ENCODE data around the gene PINLYP.

DNA sequence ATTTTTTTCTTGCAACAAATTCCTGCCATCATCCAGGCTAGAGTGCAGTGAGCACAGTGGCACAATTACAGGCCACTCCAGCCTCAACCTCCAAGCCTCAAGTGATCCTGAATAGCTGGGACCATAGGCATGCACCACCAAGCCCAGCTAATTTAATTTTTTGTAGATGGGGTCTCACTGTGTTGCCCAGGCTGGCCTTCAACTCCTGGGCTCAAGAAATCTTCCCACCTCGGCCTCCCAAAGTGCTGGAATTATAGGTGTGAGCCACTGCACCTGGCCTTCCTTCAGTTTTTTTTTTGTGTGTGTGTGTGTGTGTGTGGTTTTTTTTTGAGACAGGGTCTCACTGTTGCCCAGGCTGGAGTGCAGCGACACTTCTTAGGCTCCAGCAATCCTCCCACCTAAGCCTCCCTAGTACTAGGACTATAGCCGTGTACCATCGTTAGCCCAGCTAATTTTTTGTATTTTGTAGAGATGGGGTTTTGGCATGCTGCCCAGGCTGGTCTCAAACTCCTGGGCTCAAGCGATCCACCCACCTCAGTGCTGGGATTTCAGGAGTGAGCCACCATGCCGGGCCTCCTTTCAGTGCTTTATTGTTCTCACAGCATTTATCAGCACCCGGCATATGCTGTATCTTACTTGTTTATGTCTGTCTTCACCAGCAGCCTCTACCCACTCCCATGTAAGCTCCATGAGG, 30.4 kb downstream of the PINLYP start:
- TF ChIP-seq EZH2 (IDR thresholded peaks at IDR 0.05; ENCODE audit: low read depth, unreplicated experiment) (no peak), JUNB (IDR thresholded peaks at IDR 0.05; ENCODE audit: unreplicated experiment) (no peak)
- TF ChIP-seq, protein P1, sequence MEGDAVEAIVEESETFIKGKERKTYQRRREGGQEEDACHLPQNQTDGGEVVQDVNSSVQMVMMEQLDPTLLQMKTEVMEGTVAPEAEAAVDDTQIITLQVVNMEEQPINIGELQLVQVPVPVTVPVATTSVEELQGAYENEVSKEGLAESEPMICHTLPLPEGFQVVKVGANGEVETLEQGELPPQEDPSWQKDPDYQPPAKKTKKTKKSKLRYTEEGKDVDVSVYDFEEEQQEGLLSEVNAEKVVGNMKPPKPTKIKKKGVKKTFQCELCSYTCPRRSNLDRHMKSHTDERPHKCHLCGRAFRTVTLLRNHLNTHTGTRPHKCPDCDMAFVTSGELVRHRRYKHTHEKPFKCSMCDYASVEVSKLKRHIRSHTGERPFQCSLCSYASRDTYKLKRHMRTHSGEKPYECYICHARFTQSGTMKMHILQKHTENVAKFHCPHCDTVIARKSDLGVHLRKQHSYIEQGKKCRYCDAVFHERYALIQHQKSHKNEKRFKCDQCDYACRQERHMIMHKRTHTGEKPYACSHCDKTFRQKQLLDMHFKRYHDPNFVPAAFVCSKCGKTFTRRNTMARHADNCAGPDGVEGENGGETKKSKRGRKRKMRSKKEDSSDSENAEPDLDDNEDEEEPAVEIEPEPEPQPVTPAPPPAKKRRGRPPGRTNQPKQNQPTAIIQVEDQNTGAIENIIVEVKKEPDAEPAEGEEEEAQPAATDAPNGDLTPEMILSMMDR (conservative IDR thresholded peaks at IDR 0.05; ENCODE audit: low read depth in 2 of 2): no peak

Data from GM23338 (cell line).